ENCODE measurements around the gene METTL6. TPM values are rescaled to one million over a fixed set of nuclear protein-coding genes. Genes with fewer than 3 reads are reported as not detected.

The METTL6 gene
- total and polyA plus RNA-seq, 10 of the 15 experiments (the other 5 are each of a cell fraction or from before 2014, with no cell fraction given) = 13.8 to 29.6 (median 20.8) TPM

DNA sequence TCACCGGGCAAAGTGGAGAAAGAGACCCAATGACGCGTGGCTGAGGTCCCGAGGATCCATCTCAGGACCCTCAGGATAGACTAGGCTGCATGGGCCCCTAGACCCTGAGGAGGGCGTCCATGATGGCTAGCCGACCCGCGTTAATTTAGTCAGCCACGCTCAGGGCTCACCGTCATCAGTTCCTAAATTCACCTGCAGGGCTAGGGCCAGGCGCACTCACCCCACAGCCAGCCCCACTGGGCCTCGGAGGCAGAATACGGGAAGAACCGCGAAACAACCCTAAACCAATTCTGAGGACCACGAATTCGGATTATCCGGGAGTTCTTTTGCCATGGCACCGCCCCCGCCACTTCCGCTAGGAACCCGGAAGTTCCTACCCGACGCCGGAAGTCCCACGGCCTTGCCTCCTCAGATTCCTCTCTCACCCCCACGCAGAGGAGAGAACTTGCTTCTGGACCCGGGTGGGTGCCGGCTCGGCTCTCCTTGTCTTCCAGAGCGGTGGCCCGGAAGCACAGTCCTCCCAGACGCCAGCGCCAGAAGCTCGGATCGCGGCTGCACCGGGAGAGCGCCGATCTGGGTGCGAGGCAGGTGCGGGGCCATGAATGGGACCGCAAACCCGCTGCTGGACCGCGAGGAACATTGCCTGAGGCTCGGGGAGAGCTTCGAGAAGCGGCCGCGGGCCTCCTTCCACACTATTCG is at the start of gene METTL6, which contains the start of gene EAF1 (continued):
- no peak for TF ChIP-seq KLF5 (IDR thresholded peaks at IDR 0.05; ENCODE audit: partially characterized antibody)
- peak; percentile 90 for TF ChIP-seq IKZF1 (conservative IDR thresholded peaks at IDR 0.05)
- peak; percentile 49; the same call in 1 of the 2 replicates for TF ChIP-seq DPF2 (IDR thresholded peaks at IDR 0.05)
- TF ChIP-seq RBBP5 (conservative IDR thresholded peaks at IDR 0.05) = no peak; the same call in 1 of the 2 replicates
- peak; percentile 55 to 89 for TF ChIP-seq EGR1 (IDR thresholded peaks at IDR 0.05; ENCODE audit: borderline replicate concordance in 1 of 2, low read depth in 2 of 2, low read length in 2 of 2)
- peak; percentile 89 for TF ChIP-seq NKRF (conservative IDR thresholded peaks at IDR 0.05)
- TF ChIP-seq REST (IDR thresholded peaks at IDR 0.05; ENCODE audit: low read depth, low read length) = no peak
- TF ChIP-seq EP300 (IDR thresholded peaks at IDR 0.05; ENCODE audit: borderline replicate concordance in 1 of 2, control insufficient read depth in 1 of 2, low read depth in 2 of 2, low read length in 2 of 2) = 0 out of 4 replicates have a peak, but pooled peaks of 1 of the 2 experiments have one; percentile 10
- TF ChIP-seq NFYB (IDR thresholded peaks at IDR 0.05; ENCODE audit: insufficient read depth, low read depth, low read length) = no peak
- no peak for TF ChIP-seq IRF3 (IDR thresholded peaks at IDR 0.05)
- peak; percentile 85 for TF ChIP-seq YY1 (IDR thresholded peaks at IDR 0.05; ENCODE audit: low read depth, low read length)
- TF ChIP-seq PRDM15 (CRISPR knock-in tag; IDR thresholded peaks at IDR 0.05) = no peak
- TF ChIP-seq CBFB (IDR thresholded peaks at IDR 0.05; ENCODE audit: low read depth) = peak; percentile 81
- TF ChIP-seq RELB (IDR thresholded peaks at IDR 0.05; ENCODE audit: low read depth) = peak; percentile 83
- TF ChIP-seq ZSCAN29 (IDR thresholded peaks at IDR 0.05) = peak; percentile 100
- TF ChIP-seq, protein P1, sequence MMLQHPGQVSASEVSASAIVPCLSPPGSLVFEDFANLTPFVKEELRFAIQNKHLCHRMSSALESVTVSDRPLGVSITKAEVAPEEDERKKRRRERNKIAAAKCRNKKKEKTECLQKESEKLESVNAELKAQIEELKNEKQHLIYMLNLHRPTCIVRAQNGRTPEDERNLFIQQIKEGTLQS (IDR thresholded peaks at IDR 0.05; ENCODE audit: borderline replicate concordance, extremely low read depth, low read depth, low read length) = no peak
